Endothelial cell of umbilical vein (primary cell): Measurements from ENCODE around the gene ABLIM2. TPM values are rescaled to one million over a fixed set of nuclear protein-coding genes. Genes with fewer than 3 reads are reported as not detected.

ENCODE experiments used
- BruUV-seq: library from RNA; stranded (reverse); fragments of 400-500 nt; replicated peaks from 2 replicates; lab custom pipeline; 2021; lab: Mats Ljungman, UMichigan
- CTCF ChIA-PET: fragments of 300-600, 350-600 bp; sonication (Branson Sonifier 250); formaldehyde crosslinking; loops from one replicate; lab custom pipeline; 2021; ENCODE audit warnings: antibody characterized with exemption, inconsistent platforms; lab: Charles Lee
- POLR2A ChIA-PET: fragments of 300-600, 350-600 bp; sonication (Branson Sonifier 250); formaldehyde crosslinking; loops from one replicate; lab custom pipeline; 2021; ENCODE audit warnings: antibody characterized with exemption, inconsistent platforms; lab: Charles Lee
- DNase-seq: peaks from one replicate; pipeline ENCODE4 v3.0.0-alpha.2; 2011; ENCODE audit warnings: low read depth, low spot score
- FAIRE-seq: peaks from 2 replicates; lab custom pipeline; 2011; peaks lifted over from hg19 to GRCh38; lab: Jason Lieb, UNC
- H2AFZ ChIP-seq: 2 replicates; pipeline ENCODE4 v1.6.0; 2012; ENCODE audit warnings: low read depth, low read length, control low read depth, inconsistent platforms
- H3K27ac ChIP-seq: 2 replicates; pipeline ENCODE4 v1.5.1; 2011; ENCODE audit warnings: low read depth, mild to moderate bottlenecking, control low read depth, low read length, moderate library complexity; ENCODE audit not compliant: insufficient read depth
- H3K27me3 ChIP-seq, 2 experiments: 2 replicates each; pipeline versions ENCODE4 v1.6.0 to v1.6.1; 2011; ENCODE audit warnings: low read length in 2 of 2, mixed read lengths in 1 of 2; ENCODE audit not compliant: control insufficient read depth in 2 of 2, insufficient read depth in 2 of 2
- H3K36me3 ChIP-seq, 2 experiments: 2 replicates in 1 of 2; 3 replicates in 1 of 2; pipeline ENCODE4 v1.5.1; 2011; ENCODE audit warnings: low read length in 2 of 2, mild to moderate bottlenecking in 1 of 2, moderate library complexity in 1 of 2; ENCODE audit not compliant: control insufficient read depth in 2 of 2, insufficient read depth in 2 of 2; ENCODE audit errors: extremely low read depth in 1 of 2
- H3K4me1 ChIP-seq: 3 replicates; pipeline ENCODE4 v1.5.1; 2011; ENCODE audit warnings: mild to moderate bottlenecking, low read length; ENCODE audit not compliant: control insufficient read depth, insufficient read depth; ENCODE audit errors: extremely low read depth
- H3K4me2 ChIP-seq: 2 replicates; pipeline ENCODE4 v1.6.1; 2011; ENCODE audit warnings: low read length, control low read depth, mixed read lengths; ENCODE audit not compliant: insufficient read depth
- H3K4me3 ChIP-seq, 3 experiments: fragments of 200-600 bp in 1 of 3; sonication (generic), shearing (Covaris generic) in 1 of 3; replicated peaks in 1 of 3; 2 replicates each; pipeline ENCODE4 v1.5.1; 2011 to 2016; ENCODE audit warnings: control low read depth in 3 of 3, low read length in 3 of 3, mild to moderate bottlenecking in 2 of 3, inconsistent platforms in 1 of 3, low read depth in 1 of 3, moderate library complexity in 1 of 3; ENCODE audit not compliant: insufficient read depth in 1 of 3
- H3K79me2 ChIP-seq: 2 replicates; pipeline ENCODE4 v1.6.0; 2012; ENCODE audit warnings: low read length, inconsistent platforms; ENCODE audit not compliant: control insufficient read depth, insufficient read depth
- H3K9ac ChIP-seq: replicated peaks from 2 replicates; pipeline ENCODE3; 2011; ENCODE audit warnings: low read length, control low read depth; ENCODE audit not compliant: insufficient read depth; ENCODE audit errors: extremely low read depth
- H3K9me1 ChIP-seq: replicated peaks from 3 replicates; pipeline ENCODE4 v1.6.0; 2011; ENCODE audit warnings: mild to moderate bottlenecking, low read length; ENCODE audit not compliant: control insufficient read depth, insufficient read depth; ENCODE audit errors: extremely low read depth
- H3K9me3 ChIP-seq: replicated peaks from 2 replicates; pipeline ENCODE4 v1.5.1; 2012; ENCODE audit warnings: low read length, inconsistent platforms; ENCODE audit not compliant: control insufficient read depth, insufficient read depth
- H4K20me1 ChIP-seq: replicated peaks from 2 replicates; pipeline ENCODE3; 2011; ENCODE audit warnings: mild to moderate bottlenecking, low read length; ENCODE audit not compliant: control insufficient read depth, insufficient read depth; ENCODE audit errors: extremely low read depth
- CTCF ChIP-seq, 2 donors: IDR thresholded peaks; 1 replicate in 1 of 2; 2 replicates in 1 of 2; pipeline ENCODE4 v1.5.1; 2011; ENCODE audit warnings: low read length in 2 of 2, mild to moderate bottlenecking in 2 of 2, moderate library complexity in 2 of 2, control low read depth in 1 of 2, inconsistent platforms in 1 of 2, low read depth in 1 of 2; ENCODE audit not compliant: insufficient read depth in 1 of 2; ENCODE audit errors: extremely low read depth in 1 of 2
- EZH2 ChIP-seq: IDR thresholded peaks from 2 replicates; pipeline ENCODE4 v1.6.1; 2012; ENCODE audit warnings: borderline replicate concordance, low read depth, mild to moderate bottlenecking, moderate library complexity, low read length, inconsistent platforms; ENCODE audit not compliant: severe bottlenecking
- FOS ChIP-seq: IDR thresholded peaks from 2 replicates; pipeline ENCODE4 v1.6.1; 2011; ENCODE audit warnings: mild to moderate bottlenecking, low read length, moderate library complexity, borderline replicate concordance; ENCODE audit not compliant: insufficient read depth
- GATA2 ChIP-seq: IDR thresholded peaks from 2 replicates; pipeline ENCODE4 v1.7.0; 2011; ENCODE audit warnings: low read depth, mild to moderate bottlenecking, moderate library complexity, mixed read lengths, low read length; ENCODE audit not compliant: insufficient read length, insufficient read depth
- JUN ChIP-seq: IDR thresholded peaks from 2 replicates; pipeline ENCODE4 v1.6.1; 2011; ENCODE audit warnings: borderline replicate concordance, low read depth; ENCODE audit not compliant: insufficient read length, insufficient read depth
- MAX ChIP-seq: IDR thresholded peaks from 2 replicates; pipeline ENCODE4 v1.6.1; 2011; ENCODE audit not compliant: insufficient read depth, insufficient read length
- MYC ChIP-seq: IDR thresholded peaks from one replicate; pipeline ENCODE4 v1.6.1; 2011; ENCODE audit warnings: mild to moderate bottlenecking, low read depth, low read length
- POLR2A ChIP-seq: IDR thresholded peaks from 2 replicates; pipeline ENCODE4 v1.6.1; 2012; ENCODE audit warnings: low read depth, mild to moderate bottlenecking, control low read depth, low read length
- POLR2AphosphoS5 ChIP-seq: IDR thresholded peaks from 2 replicates; pipeline ENCODE4 v1.6.1; 2012; ENCODE audit warnings: low read depth, mild to moderate bottlenecking, control low read depth, low read length, moderate library complexity; ENCODE audit not compliant: insufficient read depth
- dilution Hi-C: fragments of 300-500 bp; cut with MboI; formaldehyde crosslinking; loops from one replicate; pipeline ENCODE4 v1.15.0; 2019; ENCODE audit warnings: low sequenced_read_pairs; ENCODE audit not compliant: extremely low pct_ligation_motif_present
- intact Hi-C: fragments of 100-400 bp; cut with micrococcal nuclease; formaldehyde crosslinking; loops from one replicate; pipeline ENCODE4 v1.10.0; 2022
- polyA plus RNA-seq, 4 experiments: library from polyadenylated mRNA; depleted of rRNA in 3 of 4; stranded (reverse) in 3 of 4; unstranded in 1 of 4; fragments of >200 nt; gene quantifications; 2 replicates each; pipeline versions ENCODE4 v1.2.1 to v1.2.3, GENCODE V29; 2011 to 2012; ENCODE audit warnings: missing spikeins in 1 of 4
- total RNA-seq: library from RNA; stranded (reverse); gene quantifications from 2 replicates; pipeline ENCODE4 v1.2.3, GENCODE V29; 2021

ABLIM2 gene
- total and polyA plus RNA-seq, 2 donors (not counting 3 experiments of a cell fraction or from before 2014, with no cell fraction given) = 0.28 to 0.66 TPM

- H3K79me2 ChIP-seq = no peaks in the 10 kb centered on the region
- H3K9ac ChIP-seq = no peak overlapping the region
- no peak for DNase-seq
- ChIA-PET CTCF (no interaction called here), POLR2A (no interaction called here)
- no peaks in the 10 kb centered on the region for H4K20me1 ChIP-seq
- FAIRE-seq = no peak
- H2AFZ ChIP-seq = no peak overlapping the region
- H3K27ac ChIP-seq = no peak overlapping the region
- H3K9me1 ChIP-seq = no peaks in the 10 kb centered on the region
- intact Hi-C loops = no loop called here
- no peaks in the 10 kb centered on the region for H3K36me3 ChIP-seq
- no peaks in the 10 kb centered on the region for H3K4me1 ChIP-seq
- dilution Hi-C loops = no loop called here
- H3K27me3 ChIP-seq = no peaks in the 10 kb centered on the region
- BruUV-seq = no TSS peak
- H3K4me3 ChIP-seq = no peak overlapping the region
- TF ChIP-seq GATA2 (no peak), JUN (no peak), MYC (no peak), CTCF (IDR thresholded peaks at IDR 0.05; ENCODE audit: extremely low read depth in 1 of 2, insufficient read depth in 1 of 2, low read depth in 1 of 2, low read length in 2 of 2) (no peak), FOS (no peak), MAX (no peak), POLR2A (no peak), EZH2 (no peak), POLR2AphosphoS5 (no peak)
- H3K9me3 ChIP-seq = no peaks in the 10 kb centered on the region
- no peak overlapping the region for H3K4me2 ChIP-seq
These were observed 43.5 kb downstream of the ABLIM2 start for GRCh38 chr4:8115203-8115520.
